ENCODE measurements around the gene SELENOP.
A peak's percentile ranks its signal among the peaks of the same experiment; 100 is the strongest.
"Not testable (repeated sequence)": the region's sequence is repeated elsewhere in the genome, so short reads cannot be mapped to it uniquely, and the experiment has no call there.

Gene SELENOP

DNA sequence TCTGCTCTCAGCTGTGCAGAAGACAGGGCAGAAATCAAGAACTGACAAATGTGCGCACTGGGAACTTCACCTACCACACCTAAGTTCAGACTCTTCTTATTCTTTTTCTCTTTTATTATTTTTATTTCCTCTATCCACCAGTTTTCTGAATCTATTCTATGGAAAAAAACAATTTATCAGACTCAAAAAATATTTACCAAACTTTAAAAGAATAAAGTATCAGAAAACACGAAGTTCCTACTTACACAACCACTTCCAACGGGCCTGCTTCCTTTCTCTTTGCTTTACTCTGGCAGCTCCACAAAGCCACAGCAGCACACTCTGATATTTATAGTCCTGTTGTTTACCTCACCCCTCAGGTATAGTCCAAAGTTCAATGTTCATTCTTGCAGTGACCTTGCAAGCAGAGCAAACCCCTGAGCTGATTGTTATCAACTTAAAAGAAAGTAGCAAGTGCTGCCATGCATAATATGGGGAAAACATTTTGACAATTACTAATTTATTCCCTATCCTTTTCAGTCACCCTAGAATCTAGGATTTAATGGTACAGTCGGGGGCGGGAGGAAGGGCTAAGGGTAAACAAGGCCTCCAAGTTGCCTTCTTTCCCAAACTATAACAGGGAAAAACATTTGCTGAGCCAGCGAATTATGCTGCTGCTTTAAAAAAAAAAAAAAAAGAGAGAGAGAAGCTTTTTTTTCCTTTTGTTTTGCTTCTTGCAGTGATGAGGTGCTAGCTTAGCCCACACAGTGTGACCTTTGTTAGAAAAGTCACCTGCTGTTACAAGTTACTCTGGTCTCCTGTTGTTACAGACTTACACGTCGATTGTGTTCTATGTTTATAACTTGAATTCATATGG lies at the start of gene SELENOP:
Gene SELENOP (minus strand): TSS at position 302 of the 856 bp plus-strand sequence. CDS start 3,539 bp downstream, outside the sequence.
- Histone ChIP-seq H3K36me3 (ENCODE audit: control insufficient read depth, insufficient read depth, low read length) (no peaks in the 10 kb centered on the region), H3K27me3 (ENCODE audit: control insufficient read depth, insufficient read depth, low read length) (no peaks in the 10 kb centered on the region), H3K9me3 (ENCODE audit: control insufficient read depth, insufficient read depth, low read length) (no peaks in the 10 kb centered on the region), H3K4me3 (ENCODE audit: low read depth, low read length) (peak within 1 kb of the TSS; percentile 44), H3K9ac (ENCODE audit: low read depth, low read length) (peak within 1 kb of the TSS; percentile 54), H3K4me1 (ENCODE audit: control insufficient read depth, insufficient read depth, low read length) (peaks cover 15% of the 10 kb centered on the region)

- Histone ChIP-seq H3K9me3 (ENCODE audit: control insufficient read depth, insufficient read depth, low read length) (no peaks in the 10 kb centered on the region), H3K36me3 (ENCODE audit: control insufficient read depth, insufficient read depth, low read length) (no peaks in the 10 kb centered on the region), H3K27me3 (ENCODE audit: control insufficient read depth, insufficient read depth, low read length) (no peaks in the 10 kb centered on the region), H3K4me1 (ENCODE audit: control insufficient read depth, insufficient read depth, low read length) (peaks cover 10% of the 10 kb centered on the region), H3K4me3 (ENCODE audit: low read depth, low read length) (no peak overlapping the region), H3K9ac (ENCODE audit: low read depth, low read length) (no peak overlapping the region)
Measured at GRCh38 chr5:42858687-42859086, 47.0 kb upstream of the SELENOP start.

- Histone ChIP-seq H3K36me3 (ENCODE audit: control insufficient read depth, insufficient read depth, low read length) (no peaks in the 10 kb centered on the region), H3K27me3 (ENCODE audit: control insufficient read depth, insufficient read depth, low read length) (no peaks in the 10 kb centered on the region), H3K9me3 (ENCODE audit: control insufficient read depth, insufficient read depth, low read length) (no peaks in the 10 kb centered on the region), H3K9ac (ENCODE audit: low read depth, low read length) (no peak overlapping the region), H3K4me3 (ENCODE audit: low read depth, low read length) (no peak overlapping the region), H3K4me1 (ENCODE audit: control insufficient read depth, insufficient read depth, low read length) (peaks cover 10% of the 10 kb centered on the region)
Measured at GRCh38 chr5:42858031-42858643, 46.4 kb upstream of the SELENOP start.

DNA sequence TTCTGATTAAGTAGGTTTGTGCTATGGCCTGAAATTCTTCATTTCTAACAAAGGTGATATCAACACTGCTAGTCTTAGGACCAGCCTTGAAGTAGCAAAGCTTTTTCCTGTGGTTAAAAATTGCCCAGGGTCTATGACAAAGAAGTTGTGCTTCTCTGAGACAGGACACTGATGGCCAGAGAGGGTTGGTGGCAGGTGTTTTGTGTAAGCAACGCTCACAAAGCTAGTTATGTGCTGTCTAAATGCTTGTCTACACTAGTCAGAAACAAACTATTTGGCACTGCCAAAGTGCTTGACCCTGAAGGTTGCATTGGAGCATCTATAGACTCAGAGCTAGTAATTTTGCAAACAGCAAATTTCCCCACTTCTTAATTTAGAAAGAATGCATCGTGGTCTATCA lies 44.1 kb upstream of the SELENOP start:
- Histone ChIP-seq H3K36me3 (ENCODE audit: control insufficient read depth, insufficient read depth, low read length) (no peaks in the 10 kb centered on the region), H3K9me3 (ENCODE audit: control insufficient read depth, insufficient read depth, low read length) (no peaks in the 10 kb centered on the region), H3K4me3 (ENCODE audit: low read depth, low read length) (no peak overlapping the region), H3K27me3 (ENCODE audit: control insufficient read depth, insufficient read depth, low read length) (no peaks in the 10 kb centered on the region), H3K4me1 (ENCODE audit: control insufficient read depth, insufficient read depth, low read length) (peaks cover 10% of the 10 kb centered on the region), H3K9ac (ENCODE audit: low read depth, low read length) (no peak overlapping the region)

GRCh38 chr5:42855386-42855785 lies 43.7 kb upstream of the SELENOP start:
- no peak overlapping the region for H3K9ac ChIP-seq (ENCODE audit: low read depth, low read length)
- no peak overlapping the region for H3K4me3 ChIP-seq (ENCODE audit: low read depth, low read length)
- H3K4me1 ChIP-seq (ENCODE audit: control insufficient read depth, insufficient read depth, low read length): peaks cover 10% of the 10 kb centered on the region
- H3K27me3 ChIP-seq (ENCODE audit: control insufficient read depth, insufficient read depth, low read length): no peaks in the 10 kb centered on the region
- H3K36me3 ChIP-seq (ENCODE audit: control insufficient read depth, insufficient read depth, low read length): no peaks in the 10 kb centered on the region
- no peaks in the 10 kb centered on the region for H3K9me3 ChIP-seq (ENCODE audit: control insufficient read depth, insufficient read depth, low read length)

- H3K36me3 ChIP-seq (ENCODE audit: control insufficient read depth, insufficient read depth, low read length): no peaks in the 10 kb centered on the region
- peaks cover 10% of the 10 kb centered on the region for H3K4me1 ChIP-seq (ENCODE audit: control insufficient read depth, insufficient read depth, low read length)
- no peak overlapping the region for H3K4me3 ChIP-seq (ENCODE audit: low read depth, low read length)
- no peak overlapping the region for H3K9ac ChIP-seq (ENCODE audit: low read depth, low read length)
- H3K9me3 ChIP-seq (ENCODE audit: control insufficient read depth, insufficient read depth, low read length): no peaks in the 10 kb centered on the region
- H3K27me3 ChIP-seq (ENCODE audit: control insufficient read depth, insufficient read depth, low read length): no peaks in the 10 kb centered on the region
Measured at GRCh38 chr5:42854795-42855194, 43.1 kb upstream of the SELENOP start.

- Histone ChIP-seq H3K36me3 (ENCODE audit: control insufficient read depth, insufficient read depth, low read length) (no peaks in the 10 kb centered on the region), H3K9me3 (ENCODE audit: control insufficient read depth, insufficient read depth, low read length) (no peaks in the 10 kb centered on the region), H3K4me3 (ENCODE audit: low read depth, low read length) (no peak overlapping the region), H3K27me3 (ENCODE audit: control insufficient read depth, insufficient read depth, low read length) (no peaks in the 10 kb centered on the region), H3K4me1 (ENCODE audit: control insufficient read depth, insufficient read depth, low read length) (no peaks in the 10 kb centered on the region), H3K9ac (ENCODE audit: low read depth, low read length) (no peak overlapping the region)
Measured at GRCh38 chr5:42852826-42853225, 41.1 kb upstream of the SELENOP start.

DNA sequence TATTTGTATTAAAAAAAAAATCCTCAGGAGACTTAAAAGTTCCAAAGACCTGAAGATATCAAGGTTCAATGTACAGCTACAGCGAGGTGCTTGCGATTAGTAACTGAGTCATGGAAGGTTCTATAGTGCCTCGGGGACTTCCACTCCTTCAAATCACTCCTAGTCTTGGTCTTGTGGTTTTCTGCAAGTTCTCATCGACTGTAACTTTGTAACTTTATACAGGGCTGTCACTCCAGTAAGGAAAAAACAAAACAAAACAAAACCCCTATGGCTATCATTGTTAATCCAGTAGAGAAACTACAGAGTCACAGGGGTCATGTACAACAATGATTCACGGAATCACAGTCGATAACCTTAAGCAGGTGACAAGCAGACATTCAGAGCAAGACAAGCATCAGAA lies 39.8 kb upstream of the SELENOP start:
- Histone ChIP-seq H3K36me3 (ENCODE audit: control insufficient read depth, insufficient read depth, low read length) (no peaks in the 10 kb centered on the region), H3K4me3 (ENCODE audit: low read depth, low read length) (no peak overlapping the region), H3K9ac (ENCODE audit: low read depth, low read length) (no peak overlapping the region), H3K27me3 (ENCODE audit: control insufficient read depth, insufficient read depth, low read length) (no peaks in the 10 kb centered on the region), H3K9me3 (ENCODE audit: control insufficient read depth, insufficient read depth, low read length) (no peaks in the 10 kb centered on the region), H3K4me1 (ENCODE audit: control insufficient read depth, insufficient read depth, low read length) (no peaks in the 10 kb centered on the region)

GRCh38 chr5:42848545-42848944 lies 36.9 kb upstream of the SELENOP start:
- no peaks in the 10 kb centered on the region for H3K36me3 ChIP-seq (ENCODE audit: control insufficient read depth, insufficient read depth, low read length)
- no peaks in the 10 kb centered on the region for H3K9me3 ChIP-seq (ENCODE audit: control insufficient read depth, insufficient read depth, low read length)
- H3K4me1 ChIP-seq (ENCODE audit: control insufficient read depth, insufficient read depth, low read length): no peaks in the 10 kb centered on the region
- no peak overlapping the region for H3K9ac ChIP-seq (ENCODE audit: low read depth, low read length)
- H3K27me3 ChIP-seq (ENCODE audit: control insufficient read depth, insufficient read depth, low read length): no peaks in the 10 kb centered on the region
- H3K4me3 ChIP-seq (ENCODE audit: low read depth, low read length): no peak overlapping the region

DNA sequence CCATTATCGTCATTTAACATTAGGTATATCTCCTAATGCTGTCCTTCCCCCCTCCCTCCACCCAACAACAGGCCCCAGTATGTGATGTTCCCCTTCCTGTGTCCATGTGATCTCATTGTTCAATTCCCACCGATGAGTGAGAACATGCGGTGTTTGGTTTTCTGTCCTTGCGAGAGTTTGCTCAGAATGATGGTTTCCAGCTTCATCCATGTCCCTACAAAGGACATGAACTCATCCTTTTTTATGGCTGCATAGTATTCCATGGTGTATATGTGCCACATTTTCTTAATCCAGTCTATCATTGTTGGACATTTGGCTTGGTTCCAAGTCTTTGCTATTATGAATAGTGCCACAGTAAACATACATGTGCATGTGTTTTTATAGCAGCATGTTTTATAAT lies 32.7 kb upstream of the SELENOP start:
- not testable (repeated sequence) for H3K4me1 ChIP-seq (ENCODE audit: control insufficient read depth, insufficient read depth, low read length); H3K27me3 ChIP-seq (ENCODE audit: control insufficient read depth, insufficient read depth, low read length); H3K9ac ChIP-seq (ENCODE audit: low read depth, low read length); H3K36me3 ChIP-seq (ENCODE audit: control insufficient read depth, insufficient read depth, low read length); H3K9me3 ChIP-seq (ENCODE audit: control insufficient read depth, insufficient read depth, low read length); H3K4me3 ChIP-seq (ENCODE audit: low read depth, low read length)

DNA sequence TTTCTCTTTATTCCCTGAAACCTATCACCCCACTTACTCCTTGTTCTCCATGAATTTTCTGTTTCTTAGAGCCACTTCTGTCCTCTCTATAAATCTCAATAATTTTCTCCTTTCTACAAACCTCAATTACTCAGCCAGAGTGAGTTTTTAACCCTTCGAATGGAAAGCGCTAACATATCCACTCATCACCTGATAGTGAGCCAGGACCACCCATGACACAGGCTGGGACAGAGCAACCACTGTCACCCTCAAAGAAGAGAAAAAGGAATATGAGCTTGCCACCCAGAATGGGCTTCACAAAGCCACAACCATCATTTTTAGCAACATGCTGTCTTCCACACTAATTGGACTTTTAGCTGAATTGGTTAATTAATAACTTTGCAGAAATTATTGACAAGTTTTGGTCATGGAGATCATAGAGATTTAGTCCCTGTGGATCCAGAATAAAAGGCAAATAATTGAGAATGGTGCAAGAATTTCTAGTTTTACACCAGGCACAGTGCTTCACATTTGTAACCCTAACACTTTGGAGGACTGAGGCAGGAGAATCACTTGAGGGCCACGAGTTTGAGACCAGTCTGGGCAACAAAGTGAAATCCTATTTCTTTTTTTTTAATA lies 32.1 kb upstream of the SELENOP start:
- no peak overlapping the region for H3K4me3 ChIP-seq (ENCODE audit: low read depth, low read length)
- H3K27me3 ChIP-seq (ENCODE audit: control insufficient read depth, insufficient read depth, low read length): no peaks in the 10 kb centered on the region
- H3K9me3 ChIP-seq (ENCODE audit: control insufficient read depth, insufficient read depth, low read length): no peaks in the 10 kb centered on the region
- H3K9ac ChIP-seq (ENCODE audit: low read depth, low read length): no peak overlapping the region
- no peaks in the 10 kb centered on the region for H3K36me3 ChIP-seq (ENCODE audit: control insufficient read depth, insufficient read depth, low read length)
- H3K4me1 ChIP-seq (ENCODE audit: control insufficient read depth, insufficient read depth, low read length): no peaks in the 10 kb centered on the region
